K562 (cell line): Measurements from ENCODE around the gene EFCAB10. TPM values are rescaled to one million over a fixed set of nuclear protein-coding genes. Genes with fewer than 3 reads are reported as not detected.

Experiments
- CCNT2 ChIP-seq: IDR thresholded peaks from 2 replicates; pipeline ENCODE4 v1.6.1; 2011; ENCODE audit warnings: borderline replicate concordance, low read depth, mild to moderate bottlenecking, moderate library complexity, mixed read lengths, low read length; ENCODE audit not compliant: insufficient read length; ENCODE audit errors: extremely low read depth
- FOSL1 ChIP-seq: fragments of 200-800 bp; sonication (Bioruptor generic); conservative IDR thresholded peaks from 2 replicates; pipeline ENCODE4 v1.6.1; 2016; ENCODE audit warnings: missing genetic modification characterization, missing compliant biosample characterization
- FOXM1 ChIP-seq, 2 experiments: fragments of 450-650 bp in 1 of 2; sonication (generic) in 1 of 2; formaldehyde crosslinking in 1 of 2; IDR thresholded peaks; 2 replicates each; pipeline versions ENCODE4 v1.6.1 to v1.9.0; 2017 to 2022; ENCODE audit warnings: low read depth in 2 of 2, mild to moderate bottlenecking in 2 of 2, missing genetic modification reagents in 1 of 2, moderate library complexity in 1 of 2
- MAX ChIP-seq: sonication (generic); formaldehyde crosslinking; IDR thresholded peaks from 2 replicates; pipeline ENCODE4 v1.9.0; 2022; ENCODE audit warnings: mild to moderate bottlenecking, missing genetic modification reagents
- MAZ ChIP-seq, 2 experiments: fragments of 450-650 bp in 1 of 2; sonication (generic) in 1 of 2; formaldehyde crosslinking; IDR thresholded peaks in 1 of 2; conservative IDR thresholded peaks in 1 of 2; 2 replicates each; pipeline versions ENCODE4 v1.4.0 to v1.5.0; 2020; ENCODE audit warnings: mild to moderate bottlenecking in 1 of 2, missing genetic modification reagents in 1 of 2
- NCOR1 ChIP-seq: fragments of 450-650 bp; IDR thresholded peaks from 2 replicates; pipeline ENCODE4 v1.6.1; 2016; ENCODE audit warnings: mild to moderate bottlenecking, moderate library complexity
- NFIX ChIP-seq: fragments of 250-450 bp; sonication (Bioruptor Pico); IDR thresholded peaks from 2 replicates; pipeline ENCODE4 v1.4.0; 2020; ENCODE audit warnings: low read depth, mild to moderate bottlenecking, moderate library complexity
- SIN3A ChIP-seq, 2 experiments: fragments of 150-350 bp in 1 of 2; IDR thresholded peaks; 2 replicates each; pipeline ENCODE4 v1.6.1; 2011 to 2016; ENCODE audit warnings: borderline replicate concordance in 2 of 2, low read depth in 2 of 2, low read length in 2 of 2, mild to moderate bottlenecking in 2 of 2, moderate library complexity in 2 of 2; ENCODE audit not compliant: control insufficient read depth in 1 of 2
- STAT6 ChIP-seq: sonication (generic); formaldehyde crosslinking; IDR thresholded peaks from 2 replicates; pipeline ENCODE4 v1.8.1; 2023; ENCODE audit warnings: mild to moderate bottlenecking, missing genetic modification reagents
- ZEB2 ChIP-seq: fragments of 450-650 bp; IDR thresholded peaks from 2 replicates; pipeline ENCODE4 v1.6.1; 2016
- ZNF143 ChIP-seq: sonication (generic); formaldehyde crosslinking; IDR thresholded peaks from 2 replicates; pipeline ENCODE4 v1.9.0; 2022; ENCODE audit warnings: mild to moderate bottlenecking, missing genetic modification reagents
- ZNF668 ChIP-seq: fragments of 250-450 bp; sonication (Bioruptor Pico); IDR thresholded peaks from 2 replicates; pipeline ENCODE4 v1.8.0; 2022; ENCODE audit warnings: mild to moderate bottlenecking, inconsistent platforms
- polyA plus RNA-seq, 8 experiments: library from polyadenylated mRNA; depleted of rRNA in 4 of 8; stranded (reverse) in 5 of 8; unstranded in 3 of 8; fragments of >200 nt; fragmentation: Nextera tagmentation in 2 of 8; fragmentation: Illumina TruSeq in 1 of 8; extraction: Ambion mirVana in 2 of 8; extraction: Trizol in 1 of 8; gene quantifications; 2 replicates each; pipeline versions ENCODE4 v1.2.1 to v1.2.3, GENCODE V29; 2011 to 2014; ENCODE audit warnings: inconsistent platforms in 1 of 8, missing spikeins in 1 of 8
- total RNA-seq, 7 experiments: library from RNA; depleted of rRNA in 6 of 7; stranded (reverse); fragments of >200 nt in 6 of 7; fragmentation: Illumina TruSeq in 2 of 7; extraction: Trizol in 2 of 7; gene quantifications; 2 replicates each; pipeline versions ENCODE4 v1.2.1 to v1.2.3, GENCODE V29; 2011 to 2021; ENCODE audit warnings: low replicate concordance in 1 of 7

The EFCAB10 gene
- total and polyA plus RNA-seq, 9 of the 15 experiments (the other 6 are each of a cell fraction or from before 2014, with no cell fraction given), result 5.0 to 21.4 (median 16.8) TPM

- TF ChIP-seq STAT6 (CRISPR knock-in tag), result no peak
- no peak for TF ChIP-seq NCOR1
- peak; percentile 52; the same call in 1 of the 2 replicates for TF ChIP-seq ZNF668 (CRISPR knock-in tag)
- TF ChIP-seq FOXM1 (IDR thresholded peaks at IDR 0.05; ENCODE audit: low read depth), result no peak; the same call in 1 of the 2 replicates
- TF ChIP-seq FOXM1 (CRISPR knock-in tag; IDR thresholded peaks at IDR 0.05; ENCODE audit: low read depth), result no peak
- no peak for TF ChIP-seq MAZ (CRISPR knock-in tag; conservative IDR thresholded peaks at IDR 0.05 in 1 of 2, IDR thresholded peaks at IDR 0.05 in 1 of 2)
- no peak for TF ChIP-seq CCNT2
- TF ChIP-seq ZNF143 (CRISPR knock-in tag), result no peak
- TF ChIP-seq NFIX (CRISPR knock-in tag), result no peak
- 0 out of 2 replicates have a peak, but pooled peaks have one; percentile 2 for TF ChIP-seq FOSL1 (tag)
- TF ChIP-seq ZEB2, result no peak
- peak in 1 of 2 experiments; percentile 29; a peak in 1 of 4 replicates for TF ChIP-seq SIN3A (IDR thresholded peaks at IDR 0.05; ENCODE audit: borderline replicate concordance in 2 of 2, control insufficient read depth in 1 of 2, low read depth in 2 of 2, low read length in 2 of 2)
- TF ChIP-seq MAX (CRISPR knock-in tag), result peak; percentile 33; the same call in 1 of the 2 replicates
Measured at GRCh38 chr7:105600720-105601550, 19.6 kb upstream of the EFCAB10 start (continued).
